Stimulated activated CD4-positive, alpha-beta T cell treated with anti-CD3 and anti-CD28 coated beads, Interleukin-4, amount 100 ng/mL, for 1 hour (primary cell): ENCODE measurements around the gene KLC1.

Experiments used
- DNase-seq: peaks from one replicate; pipeline ENCODE4 v3.0.0-alpha.2; 2020

KLC1 gene

DNA sequence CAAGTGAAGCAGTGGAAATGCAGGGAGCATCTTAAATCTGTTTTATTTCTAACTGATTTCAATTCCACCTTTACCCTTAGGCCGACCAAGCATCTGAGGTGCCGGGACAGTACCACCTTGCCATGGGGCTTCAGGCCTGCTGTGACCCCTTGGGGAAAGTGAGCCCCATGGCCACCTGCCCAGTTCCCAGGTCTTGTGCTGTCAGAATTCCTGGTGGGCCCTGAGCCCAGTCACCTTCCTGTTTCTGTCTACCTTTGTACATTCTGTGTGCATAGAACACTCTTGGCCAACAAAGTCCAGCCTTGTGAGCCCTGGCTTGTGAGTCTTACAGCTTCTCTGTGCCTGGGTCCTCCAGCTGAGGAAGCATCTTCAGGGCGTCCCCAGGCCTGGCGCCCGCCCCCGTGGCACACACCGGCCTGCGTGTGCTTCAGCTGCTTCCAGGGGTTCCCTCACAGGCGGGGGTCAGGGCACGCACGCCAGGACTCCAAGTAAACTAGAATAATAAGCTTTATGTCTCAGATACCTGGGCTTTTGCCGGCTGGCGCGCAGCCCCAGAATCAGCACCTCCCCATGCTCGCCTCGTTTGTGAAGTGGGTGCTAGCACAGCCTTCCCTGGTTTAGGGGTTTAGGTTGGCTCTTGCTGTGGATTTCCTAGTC, 96.9 kb downstream of the KLC1 start:
- DNase-seq = no peak

DNA sequence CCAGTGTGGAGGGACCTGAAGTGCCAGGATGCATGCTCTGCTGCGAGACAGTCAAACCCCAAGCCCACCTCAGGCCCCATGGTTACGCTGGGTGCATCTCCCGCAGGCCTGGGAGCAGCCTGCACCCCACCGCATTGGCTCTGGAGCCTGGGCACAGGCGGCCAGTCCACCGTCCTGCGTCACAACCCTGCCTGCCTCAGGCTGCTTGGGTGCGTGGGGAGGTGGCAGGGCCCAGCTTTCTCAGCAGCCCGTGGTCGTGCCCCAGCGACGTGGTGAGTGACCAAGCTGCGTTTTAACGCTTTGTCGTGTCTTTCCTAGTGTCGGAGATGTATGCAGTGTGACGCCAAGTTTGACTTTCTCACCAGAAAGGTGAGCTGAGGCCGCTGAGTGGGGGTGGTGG, 97.5 kb downstream of the KLC1 start:
- no peak for DNase-seq

- DNase-seq = no peak
These were observed 98.4 kb downstream of the KLC1 start for GRCh38 chr14:103727313-103727980.

- DNase-seq = no peak
These were observed 99.1 kb downstream of the KLC1 start for GRCh38 chr14:103728141-103728540.

DNA sequence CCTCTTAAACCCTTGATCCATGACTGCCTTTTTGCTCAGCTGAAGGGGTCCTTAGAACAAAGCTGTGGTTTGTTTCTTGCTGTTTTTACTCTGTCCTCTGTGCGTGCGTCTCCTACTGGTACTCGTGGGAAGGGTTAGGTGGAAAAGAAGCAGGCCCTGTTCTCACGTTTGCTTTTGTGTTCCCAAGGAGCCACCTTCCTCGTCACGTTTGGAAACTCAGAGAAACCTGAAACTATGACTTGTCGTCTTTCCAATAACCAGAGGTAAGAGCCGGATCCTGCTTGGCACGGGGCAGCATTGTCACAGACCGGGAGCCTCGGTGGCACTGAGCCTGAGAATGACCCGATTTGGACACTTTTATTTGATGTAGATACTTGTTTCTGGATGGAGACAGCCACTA, 99.7 kb downstream of the KLC1 start:
- no peak for DNase-seq

GRCh38 chr14:103729496-103730448, 100.8 kb downstream of the KLC1 start:
- no peak for DNase-seq

DNA sequence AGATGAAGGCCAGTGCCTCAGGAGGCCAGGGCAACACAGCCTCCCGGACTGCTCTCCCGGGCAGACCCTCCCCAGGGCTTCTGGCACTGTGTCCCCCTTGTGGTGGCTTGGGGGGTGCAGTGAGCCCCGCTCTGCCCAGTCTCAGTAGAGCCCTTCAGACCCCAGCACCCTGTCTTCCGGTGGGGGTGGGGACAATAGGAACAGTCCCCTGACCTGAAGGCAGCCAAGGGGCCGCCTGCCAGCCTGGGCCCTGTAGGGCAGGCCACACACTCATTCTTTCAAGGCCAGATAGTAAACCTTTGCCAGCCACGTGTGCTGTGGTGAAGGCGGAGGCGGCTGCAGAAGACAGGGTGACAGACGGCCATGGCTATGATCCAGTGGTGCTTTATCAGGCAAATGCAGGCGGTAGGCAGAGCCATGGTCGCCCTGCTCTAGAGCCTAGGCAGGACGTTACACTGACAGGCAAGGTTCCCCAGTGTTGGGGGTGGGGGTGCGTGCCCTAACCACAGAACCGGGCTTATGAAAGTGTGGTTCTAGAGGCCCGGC, 101.6 kb downstream of the KLC1 start:
- no peak for DNase-seq

DNA sequence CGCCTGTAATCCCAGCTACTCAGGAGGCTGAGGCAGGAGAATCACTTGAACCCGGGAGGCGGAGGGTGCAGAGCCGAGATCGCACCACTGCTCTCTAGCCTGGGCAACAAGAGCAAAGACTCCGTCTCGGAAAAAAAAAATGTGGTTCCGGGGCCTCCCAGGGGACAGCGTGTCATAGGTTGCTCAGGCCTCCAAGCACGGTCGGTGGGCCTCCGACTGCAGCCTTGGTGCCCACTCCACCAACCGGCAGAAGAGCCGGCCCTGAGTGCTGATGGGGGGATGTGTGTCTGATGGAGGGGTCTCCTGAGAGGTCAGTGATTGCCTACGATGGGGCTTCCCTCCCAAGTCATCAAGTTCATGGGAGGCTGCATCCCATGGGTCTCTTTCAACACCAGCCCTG, 102.5 kb downstream of the KLC1 start:
- DNase-seq = no peak

DNA sequence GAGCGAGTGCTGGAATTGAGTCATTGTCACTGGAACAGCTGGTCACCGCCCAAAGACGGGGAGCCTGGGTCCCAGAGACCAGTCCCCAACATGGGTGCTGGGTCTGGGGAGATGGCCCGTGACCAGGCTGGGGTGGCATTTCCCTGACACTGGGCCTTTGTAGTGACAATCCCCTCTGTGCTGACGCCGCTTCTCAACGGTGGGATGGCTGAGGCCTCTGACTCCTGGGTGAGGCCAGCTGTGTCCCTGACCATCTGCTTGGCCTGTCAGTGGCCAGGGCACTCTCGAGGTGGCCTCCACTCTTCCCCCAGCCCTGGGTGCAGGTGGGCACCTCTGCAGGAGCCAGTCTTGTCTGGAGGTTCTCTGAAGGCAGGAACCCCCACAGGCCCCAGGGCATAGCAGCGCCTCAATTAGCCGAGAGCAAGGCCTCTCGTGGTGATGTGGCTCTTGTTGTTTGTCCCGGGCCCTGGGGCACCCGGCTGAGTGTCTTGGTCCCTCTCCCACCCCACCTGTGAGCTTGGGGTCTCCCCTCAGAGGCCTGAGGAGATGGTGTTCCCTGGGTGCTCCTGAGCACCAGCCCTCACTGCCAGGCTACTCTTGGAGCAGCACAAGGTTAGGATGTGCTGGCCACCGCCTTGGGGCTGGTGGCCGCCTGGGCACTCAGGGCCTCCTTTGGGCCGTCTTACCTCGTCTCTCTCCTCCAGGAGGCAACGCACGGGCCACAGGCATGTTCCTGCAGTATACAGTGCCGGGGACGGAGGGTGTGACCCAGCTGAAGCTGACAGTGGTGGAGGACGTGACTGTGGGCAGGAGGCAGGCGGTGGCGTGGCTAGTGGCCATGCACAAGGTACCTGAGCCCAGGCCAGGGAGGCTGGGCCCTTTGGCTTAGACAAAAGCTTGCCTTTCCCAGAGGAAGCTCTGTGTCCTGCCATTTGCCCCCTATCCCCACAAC, 103.2 kb downstream of the KLC1 start:
- no peak for DNase-seq

GRCh38 chr14:103732868-103733620, 104.0 kb downstream of the KLC1 start:
- DNase-seq = no peak

DNA sequence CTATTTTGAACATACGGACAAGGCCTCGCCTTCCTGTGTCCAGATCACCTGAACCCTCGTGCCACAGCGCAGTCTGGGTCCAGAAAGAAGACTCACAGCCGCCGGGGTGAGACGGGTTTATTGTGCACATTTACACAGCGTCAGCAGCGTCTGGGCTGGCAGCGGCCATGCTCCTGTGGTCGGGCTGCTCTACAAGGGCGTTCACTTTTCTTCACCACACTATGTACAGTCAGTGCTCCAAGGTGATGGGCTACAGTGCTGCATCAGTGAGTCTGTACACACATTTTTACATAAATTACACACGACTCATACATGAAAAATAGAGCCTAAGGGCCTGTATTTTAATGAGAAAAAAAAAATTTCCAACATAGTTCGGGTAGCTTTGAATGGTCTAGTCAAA, 104.6 kb downstream of the KLC1 start:
- DNase-seq = no peak

DNA sequence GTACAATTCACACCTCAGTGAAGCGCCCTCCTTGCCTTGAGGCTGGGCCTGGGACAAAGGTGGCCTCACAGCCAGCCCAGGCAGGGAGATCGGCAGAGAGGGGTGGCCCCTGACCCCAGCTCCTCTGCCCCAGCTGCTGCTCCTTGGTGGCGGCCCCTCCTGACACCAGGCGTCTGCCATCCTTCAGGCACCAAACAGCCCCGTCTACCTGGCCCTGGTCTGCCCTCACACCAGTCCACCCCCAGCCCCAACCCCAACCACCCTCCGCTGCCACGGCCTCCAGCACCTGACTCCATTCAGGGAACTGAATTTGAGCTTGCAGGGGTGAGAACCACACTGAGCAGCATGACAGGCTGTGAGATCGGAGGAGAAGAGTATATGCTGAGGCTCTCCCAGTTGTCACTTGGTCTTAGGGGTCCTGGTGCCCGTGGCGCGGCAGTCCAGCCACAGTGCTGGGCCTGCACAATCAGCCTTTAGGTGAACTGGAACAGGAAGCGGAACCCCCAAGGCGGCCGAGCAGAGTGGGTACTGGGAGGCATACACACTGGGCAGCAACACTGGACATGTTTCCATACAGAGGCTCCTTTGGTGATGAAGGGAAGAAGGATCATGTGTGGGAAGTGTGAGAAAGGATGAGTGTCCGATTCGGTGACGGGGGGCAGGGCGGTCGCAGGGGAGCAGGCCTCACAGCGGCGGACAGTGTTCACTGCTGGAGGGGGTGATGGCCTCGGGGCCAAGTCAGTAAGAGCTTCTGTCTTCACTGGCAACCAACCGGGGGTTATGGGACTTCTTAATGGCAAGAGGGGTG, 105.3 kb downstream of the KLC1 start:
- no peak for DNase-seq

GRCh38 chr14:103735022-103735421, 106.0 kb downstream of the KLC1 start:
- no peak for DNase-seq

- no peak for DNase-seq
These were observed 106.4 kb downstream of the KLC1 start for GRCh38 chr14:103735439-103735814.

DNA sequence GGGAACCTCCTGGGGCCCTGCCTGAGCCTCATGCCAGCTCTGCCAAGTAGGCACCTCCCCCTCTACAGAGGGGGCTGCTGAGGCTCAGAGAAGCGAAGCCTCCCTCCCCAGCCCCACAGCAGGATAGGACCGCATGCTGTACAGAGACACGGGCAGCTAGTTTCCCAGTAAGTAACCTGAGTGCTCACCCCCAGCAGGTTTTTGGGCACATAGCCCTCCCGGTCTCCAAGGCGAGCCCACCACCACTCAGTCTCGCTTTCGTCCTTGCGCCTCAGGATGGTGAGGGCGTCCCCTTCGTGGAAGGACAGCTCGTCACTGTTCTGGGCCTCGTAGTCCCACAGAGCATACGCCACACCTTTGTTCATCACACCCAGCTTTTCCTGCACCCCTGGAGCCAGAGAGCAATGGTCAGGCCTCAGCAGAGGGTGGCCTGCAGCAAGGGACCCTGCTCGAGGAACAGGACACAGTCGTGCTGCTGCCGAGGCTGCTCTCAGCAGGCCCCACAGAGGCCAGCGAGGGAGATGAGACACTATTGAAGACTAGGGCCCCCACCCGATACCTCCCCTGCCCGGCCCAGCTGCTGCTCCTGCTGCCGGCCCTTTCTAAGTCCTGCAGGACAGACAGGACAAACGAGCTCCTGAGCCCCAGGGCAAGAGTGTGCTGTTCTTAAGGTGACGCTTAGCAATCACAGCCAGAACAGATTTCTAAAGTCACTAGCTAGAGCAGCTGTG, 107.0 kb downstream of the KLC1 start:
- no peak for DNase-seq

DNA sequence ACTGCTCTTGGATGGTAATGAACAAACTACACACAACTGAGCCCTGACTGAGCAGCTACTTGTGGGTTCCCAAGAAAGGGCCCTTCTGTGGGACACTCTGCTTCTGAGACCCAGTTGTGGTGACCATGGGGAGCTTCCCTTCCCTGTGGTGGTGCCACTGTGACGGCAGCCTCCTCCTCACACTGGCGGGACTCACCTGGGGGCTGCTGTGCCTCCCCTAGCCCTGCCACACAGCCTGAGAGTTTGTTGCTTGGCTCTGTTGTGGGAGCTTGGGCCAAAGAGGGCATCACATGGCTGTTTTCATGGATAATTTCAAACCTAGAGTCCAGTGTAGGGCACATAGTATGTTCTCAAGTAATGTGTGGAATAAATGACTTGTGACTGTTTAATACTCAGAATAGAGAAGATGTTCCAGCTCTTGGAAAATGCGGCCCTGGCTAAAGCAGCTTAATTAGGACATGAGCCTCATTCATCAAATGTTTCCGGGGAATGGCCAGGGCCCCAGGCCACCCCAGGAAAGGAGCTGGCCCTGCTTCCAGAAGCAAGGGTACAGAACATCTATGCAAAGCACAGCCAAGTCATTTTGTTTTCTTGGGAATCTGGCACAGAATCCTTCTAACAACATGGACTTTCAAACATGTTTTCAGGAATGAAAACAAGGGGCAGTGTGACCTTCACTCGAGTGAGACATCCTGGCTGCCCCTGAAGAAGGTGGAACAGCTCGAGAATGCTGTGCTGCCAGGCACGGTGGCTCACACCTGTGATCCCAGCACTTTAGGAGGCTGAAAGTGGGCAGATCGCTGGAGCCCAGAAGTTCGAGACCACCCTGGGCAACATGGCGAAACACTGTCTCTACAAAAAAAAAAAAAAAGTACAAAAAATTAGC, 107.8 kb downstream of the KLC1 start:
- DNase-seq = no peak

DNA sequence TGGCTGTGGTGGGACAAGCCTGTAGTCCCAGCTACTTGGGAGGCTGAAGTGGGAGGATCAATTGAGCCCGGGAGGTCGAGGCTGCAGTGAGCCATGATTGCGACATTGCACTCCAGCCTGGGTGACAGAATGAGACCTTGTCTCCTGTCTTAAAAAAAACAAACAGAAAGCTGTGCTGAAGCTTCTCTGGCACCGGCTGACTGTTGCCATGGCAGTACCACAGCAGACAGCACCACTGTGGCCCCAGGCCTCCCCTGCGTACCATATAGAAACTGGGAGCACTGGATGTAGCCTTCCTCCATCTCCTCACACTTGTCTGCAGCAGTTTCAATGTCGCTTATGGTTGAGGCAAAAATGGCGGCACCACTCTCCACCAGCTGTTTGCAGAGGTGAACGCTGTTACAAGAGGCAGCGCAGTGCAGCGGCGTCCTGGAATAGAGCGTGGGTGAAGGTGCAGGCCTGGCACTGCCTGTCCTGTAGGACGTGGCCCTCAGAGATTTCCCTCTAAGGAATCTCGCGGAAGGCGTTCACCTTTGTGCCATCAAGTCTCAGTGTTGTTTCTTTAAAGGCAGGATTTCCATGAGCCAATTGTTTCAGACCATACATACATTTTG, 108.5 kb downstream of the KLC1 start:
- DNase-seq = no peak

GRCh38 chr14:103738166-103738565, 109.2 kb downstream of the KLC1 start:
- DNase-seq = no peak
